Ramos (cell line): Measurements from ENCODE around the gene TSC2.

Source experiments
- in situ Hi-C: fragments of 300-500 bp; cut with MboI; formaldehyde crosslinking; loops from one replicate; pipeline ENCODE4 v1.14.3; 2022; ENCODE audit warnings: low sequenced_read_pairs; ENCODE audit not compliant: unreplicated experiment

The TSC2 gene

GRCh38 chr16:2058872-2059271 lies 11.1 kb downstream of the TSC2 start:
- in situ Hi-C loops: no loop called here

- in situ Hi-C loops: no loop called here
These were observed 12.6 kb downstream of the TSC2 start for GRCh38 chr16:2060346-2060745.

- in situ Hi-C loops: no loop called here
These were observed 13.2 kb downstream of the TSC2 start for GRCh38 chr16:2061023-2061422.

GRCh38 chr16:2061526-2061925 lies 13.7 kb downstream of the TSC2 start:
- in situ Hi-C loops: no loop called here

GRCh38 chr16:2062801-2063200 lies 15.0 kb downstream of the TSC2 start:
- in situ Hi-C loops: no loop called here

- in situ Hi-C loops: no loop called here
These were observed 16.1 kb downstream of the TSC2 start for GRCh38 chr16:2063861-2064260.

- in situ Hi-C loops: no loop called here
These were observed 16.7 kb downstream of the TSC2 start for GRCh38 chr16:2064368-2064945.

- in situ Hi-C loops: no loop called here
These were observed 18.4 kb downstream of the TSC2 start for GRCh38 chr16:2066139-2066538.

- in situ Hi-C loops: no loop called here
These were observed 23.0 kb downstream of the TSC2 start for GRCh38 chr16:2070576-2071453.

- in situ Hi-C loops: no loop called here
These were observed 23.8 kb downstream of the TSC2 start for GRCh38 chr16:2071454-2072202.

- in situ Hi-C loops: no loop called here
These were observed 25.1 kb downstream of the TSC2 start for GRCh38 chr16:2072926-2073325.

- in situ Hi-C loops: no loop called here
These were observed 26.3 kb downstream of the TSC2 start for GRCh38 chr16:2074071-2074470.

GRCh38 chr16:2075631-2076030 lies 27.8 kb downstream of the TSC2 start:
- in situ Hi-C loops: no loop called here

GRCh38 chr16:2076072-2076865 lies 28.5 kb downstream of the TSC2 start:
- in situ Hi-C loops: no loop called here

GRCh38 chr16:2077016-2077415 lies 29.2 kb downstream of the TSC2 start:
- in situ Hi-C loops: no loop called here

GRCh38 chr16:2077696-2078095 lies 29.9 kb downstream of the TSC2 start:
- in situ Hi-C loops: no loop called here

- in situ Hi-C loops: no loop called here
These were observed 30.3 kb downstream of the TSC2 start for GRCh38 chr16:2078096-2078495.

GRCh38 chr16:2078691-2079090 lies 30.9 kb downstream of the TSC2 start:
- in situ Hi-C loops: no loop called here

- in situ Hi-C loops: no loop called here
These were observed 31.6 kb downstream of the TSC2 start for GRCh38 chr16:2079311-2079800.

- in situ Hi-C loops: loop anchor here (10.0 kb wide), 1 partner anchor 65 kb away; the partner anchor contains the start of gene RAB26
These were observed 32.2 kb downstream of the TSC2 start for GRCh38 chr16:2079991-2080390.
